T-helper 1 cell treated with Interleukin-12 subunit alpha and Interleukin-12 subunit beta and Interleukin-4 antibody, amounts not matched to agents 30 μg/mL and 1 μg/mL, for 36 hours (primary cell): Measurements from ENCODE around the gene FTO.
A peak's percentile ranks its signal among the peaks of the same experiment; 100 is the strongest.

Experiments used
- H3K27ac Mint-ChIP-seq: one replicate; pipeline ENCODE4 v1.8.0; 2021; ENCODE audit warnings: mild to moderate bottlenecking, mixed read lengths
- H3K27me3 Mint-ChIP-seq: one replicate; pipeline ENCODE4 v1.8.0; 2021; ENCODE audit warnings: low read depth, mixed read lengths
- H3K36me3 Mint-ChIP-seq: one replicate; pipeline ENCODE4 v1.8.0; 2021; ENCODE audit warnings: low read depth, mixed read lengths
- H3K4me1 Mint-ChIP-seq: one replicate; pipeline ENCODE4 v1.8.0; 2021; ENCODE audit warnings: low read depth, mixed read lengths
- H3K4me3 Mint-ChIP-seq: one replicate; pipeline ENCODE4 v1.8.0; 2021; ENCODE audit warnings: mild to moderate bottlenecking, moderate library complexity, mixed read lengths
- H3K9me3 Mint-ChIP-seq: one replicate; pipeline ENCODE4 v1.8.0; 2021; ENCODE audit warnings: mixed read lengths

The FTO gene

GRCh38 chr16:54110016-54110981, 406.3 kb downstream of the FTO start:
- Mint-ChIP-seq H3K36me3 (peaks cover 7% of the 10 kb centered on the region), H3K9me3 (no peaks in the 10 kb centered on the region), H3K4me3 (no peak overlapping the region), H3K27ac (no peak overlapping the region), H3K4me1 (no peaks in the 10 kb centered on the region), H3K27me3 (no peaks in the 10 kb centered on the region)

DNA sequence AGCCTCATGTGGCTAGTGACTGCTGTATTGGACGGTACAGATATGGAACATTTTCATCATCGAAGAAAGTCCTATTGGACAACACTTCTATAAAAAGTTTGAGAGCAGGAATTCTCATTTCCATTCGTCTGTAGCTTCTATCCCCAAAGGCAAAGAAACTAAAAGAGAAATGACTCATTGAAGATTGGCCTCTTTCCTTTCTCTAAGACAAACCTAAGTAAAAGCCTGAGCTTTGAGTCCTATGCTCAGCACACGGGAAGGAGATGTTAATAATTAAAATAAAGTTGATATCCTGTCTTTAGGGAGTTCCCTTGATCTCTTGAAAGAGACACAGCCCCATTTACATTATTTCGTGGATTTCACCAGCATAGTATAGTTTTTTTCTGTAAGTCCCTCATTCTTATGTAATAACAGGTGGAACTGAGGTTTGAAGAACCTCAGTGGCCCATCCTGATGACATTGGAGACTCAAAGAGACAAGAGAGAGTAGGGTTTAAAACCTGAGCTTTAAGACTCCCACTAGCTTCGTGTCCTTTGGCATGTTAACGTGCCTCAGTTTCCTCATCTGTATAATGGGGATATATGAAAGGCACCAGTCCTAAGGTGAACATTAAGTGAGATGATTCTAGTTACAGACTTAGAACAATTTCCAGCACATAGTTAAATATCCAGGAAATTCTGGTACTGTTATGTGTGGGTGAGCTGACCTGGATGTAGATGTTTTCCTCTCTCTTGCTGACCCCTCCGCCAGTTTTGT, 408.7 kb downstream of the FTO start:
- H3K9me3 Mint-ChIP-seq = no peaks in the 10 kb centered on the region
- H3K4me1 Mint-ChIP-seq = no peaks in the 10 kb centered on the region
- H3K27me3 Mint-ChIP-seq = no peaks in the 10 kb centered on the region
- no peak overlapping the region for H3K27ac Mint-ChIP-seq
- H3K36me3 Mint-ChIP-seq = peaks cover 7% of the 10 kb centered on the region
- H3K4me3 Mint-ChIP-seq = no peak overlapping the region

DNA sequence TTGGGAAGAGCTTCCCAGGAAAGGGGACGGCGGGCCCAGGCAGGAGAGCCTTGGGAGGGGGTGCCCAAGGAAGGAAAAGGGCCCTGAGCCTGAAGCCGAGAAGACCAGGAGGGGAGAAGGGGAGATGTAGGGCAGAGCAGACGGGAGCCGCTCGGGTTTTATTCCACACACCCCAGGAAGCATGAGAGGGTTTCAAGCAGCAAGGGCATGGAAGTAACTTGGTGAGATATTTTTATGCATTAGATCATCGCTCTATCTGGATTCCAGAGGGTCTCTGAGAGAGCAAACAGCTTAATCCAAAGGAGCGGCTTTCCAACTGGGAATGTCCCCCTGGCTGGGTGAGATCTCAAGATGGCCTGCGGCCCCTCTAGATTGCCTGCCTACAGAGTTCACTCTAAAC, 411.6 kb downstream of the FTO start:
- no peak overlapping the region for H3K4me3 Mint-ChIP-seq
- H3K9me3 Mint-ChIP-seq = no peaks in the 10 kb centered on the region
- peaks cover 7% of the 10 kb centered on the region for H3K36me3 Mint-ChIP-seq
- H3K27me3 Mint-ChIP-seq = no peaks in the 10 kb centered on the region
- H3K4me1 Mint-ChIP-seq = no peaks in the 10 kb centered on the region
- H3K27ac Mint-ChIP-seq = no peak overlapping the region

- Mint-ChIP-seq H3K27me3 (no peaks in the 10 kb centered on the region), H3K4me1 (no peaks in the 10 kb centered on the region), H3K4me3 (no peak overlapping the region), H3K36me3 (peaks cover 7% of the 10 kb centered on the region), H3K9me3 (no peaks in the 10 kb centered on the region), H3K27ac (no peak overlapping the region)
These were observed 412.2 kb downstream of the FTO start for GRCh38 chr16:54116124-54116655.

- Mint-ChIP-seq H3K36me3 (peaks cover 1% of the 10 kb centered on the region), H3K27ac (no peak overlapping the region), H3K27me3 (no peaks in the 10 kb centered on the region), H3K4me1 (peaks cover 4% of the 10 kb centered on the region), H3K4me3 (no peak overlapping the region), H3K9me3 (no peaks in the 10 kb centered on the region)
These were observed 414.9 kb downstream of the FTO start for GRCh38 chr16:54118846-54119245.

- no peaks in the 10 kb centered on the region for H3K27me3 Mint-ChIP-seq
- H3K4me1 Mint-ChIP-seq = peaks cover 5% of the 10 kb centered on the region
- H3K4me3 Mint-ChIP-seq = no peak overlapping the region
- no peaks in the 10 kb centered on the region for H3K9me3 Mint-ChIP-seq
- H3K27ac Mint-ChIP-seq = no peak overlapping the region
- no peaks in the 10 kb centered on the region for H3K36me3 Mint-ChIP-seq
These were observed 417.0 kb downstream of the FTO start for GRCh38 chr16:54120846-54121480.

DNA sequence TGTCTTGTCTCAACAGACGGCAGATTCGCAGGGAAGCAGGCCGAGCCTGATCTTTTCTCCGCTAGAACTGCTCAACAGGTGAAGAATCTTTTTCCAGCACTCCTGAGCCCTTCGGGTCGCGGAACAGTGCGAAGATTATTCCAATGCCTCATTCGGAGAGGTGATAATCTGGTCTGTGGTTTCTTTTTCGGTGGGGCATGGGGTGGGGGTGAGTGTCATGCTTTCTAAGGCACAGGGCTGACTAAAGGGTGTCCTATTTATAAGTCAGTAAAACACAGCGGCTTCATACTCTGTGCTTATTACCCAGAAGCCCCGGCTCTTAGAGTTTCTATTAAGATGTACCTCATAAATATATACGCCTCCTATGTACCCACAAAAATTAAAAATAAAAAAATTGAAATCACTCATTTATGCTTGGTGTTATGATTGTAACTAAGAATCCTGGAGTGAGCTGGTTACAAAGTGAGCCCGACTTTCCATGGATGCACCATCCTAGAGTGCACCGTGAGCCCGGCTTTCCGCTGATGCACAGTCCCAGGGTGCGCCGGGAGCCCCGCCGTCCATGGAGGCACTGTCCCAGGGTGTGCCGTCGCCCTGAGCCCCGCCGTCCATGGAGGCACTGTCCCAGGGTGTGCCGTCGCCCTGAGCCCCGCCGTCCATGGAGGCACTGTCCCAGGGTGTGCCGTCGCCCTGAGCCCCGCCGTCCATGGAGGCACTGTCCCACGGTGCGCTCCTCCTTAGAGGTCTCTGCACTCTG, 417.8 kb downstream of the FTO start:
- Mint-ChIP-seq H3K9me3 (no peaks in the 10 kb centered on the region), H3K27ac (no peak overlapping the region), H3K4me1 (peaks cover 7% of the 10 kb centered on the region), H3K4me3 (no peak overlapping the region), H3K27me3 (no peaks in the 10 kb centered on the region), H3K36me3 (no peaks in the 10 kb centered on the region)

DNA sequence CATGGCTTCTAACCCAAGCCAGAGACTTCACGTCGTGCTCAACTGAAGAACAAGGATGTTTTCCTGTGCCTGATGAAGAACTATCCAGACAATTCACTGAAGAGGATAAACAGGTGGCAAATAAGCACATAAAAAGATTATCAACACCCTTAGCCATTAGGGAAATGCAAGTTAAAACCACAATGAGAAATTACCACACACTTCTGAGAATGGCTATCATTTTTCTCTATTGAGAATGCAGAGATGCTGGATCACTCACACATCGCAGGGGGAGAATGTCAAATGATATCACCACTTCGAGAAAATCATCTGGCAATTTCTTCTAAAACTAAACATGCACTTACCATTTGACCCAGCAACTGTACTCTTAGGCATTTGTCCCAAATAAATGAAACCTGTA, 419.8 kb downstream of the FTO start:
- peaks cover 11% of the 10 kb centered on the region for H3K4me1 Mint-ChIP-seq

GRCh38 chr16:54125751-54126655, 422.0 kb downstream of the FTO start:
- Mint-ChIP-seq H3K27ac (no peak overlapping the region), H3K27me3 (no peaks in the 10 kb centered on the region), H3K9me3 (no peaks in the 10 kb centered on the region), H3K36me3 (no peaks in the 10 kb centered on the region), H3K4me3 (no peak overlapping the region), H3K4me1 (peaks cover 11% of the 10 kb centered on the region)

More for the DNA sequence above, 419.8 kb downstream of the FTO start:
- H3K36me3 Mint-ChIP-seq = no peaks in the 10 kb centered on the region
- H3K4me3 Mint-ChIP-seq = no peak overlapping the region
- no peak overlapping the region for H3K27ac Mint-ChIP-seq
- no peaks in the 10 kb centered on the region for H3K27me3 Mint-ChIP-seq
- no peaks in the 10 kb centered on the region for H3K9me3 Mint-ChIP-seq

GRCh38 chr16:54126907-54127306, 423.0 kb downstream of the FTO start:
- no peaks in the 10 kb centered on the region for H3K9me3 Mint-ChIP-seq
- no peaks in the 10 kb centered on the region for H3K27me3 Mint-ChIP-seq
- no peaks in the 10 kb centered on the region for H3K36me3 Mint-ChIP-seq
- peaks cover 11% of the 10 kb centered on the region for H3K4me1 Mint-ChIP-seq
- peak overlapping the region; percentile 61 for H3K4me3 Mint-ChIP-seq
- H3K27ac Mint-ChIP-seq = no peak overlapping the region

DNA sequence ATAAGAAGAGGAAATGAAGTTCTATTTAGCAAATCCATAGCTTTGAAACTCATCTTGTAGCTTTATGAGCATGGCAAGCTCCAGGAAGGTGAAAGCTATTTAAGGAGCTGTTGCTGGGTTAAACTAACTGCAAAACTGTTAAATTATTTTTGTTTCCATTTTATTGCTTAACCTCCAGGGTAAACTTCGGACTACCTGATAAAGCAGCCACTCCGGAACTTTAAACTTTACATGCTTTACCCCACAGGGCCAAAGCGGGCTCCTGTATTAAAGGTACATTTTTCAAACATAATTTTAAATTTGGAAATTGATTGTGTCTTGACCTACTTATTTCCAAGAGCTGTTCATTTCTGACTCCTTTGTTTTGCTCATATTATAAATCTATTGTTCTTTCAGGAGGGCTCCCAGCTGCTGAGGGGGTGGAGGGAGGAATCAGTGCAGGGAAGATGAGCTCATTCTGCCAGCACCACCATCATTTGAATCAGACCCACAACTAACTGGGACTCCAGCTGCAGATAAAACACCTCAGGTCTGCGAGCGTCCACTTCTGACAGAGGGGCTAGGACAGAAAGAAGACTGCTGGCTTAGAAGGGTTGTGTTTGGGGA, 424.8 kb downstream of the FTO start:
- no peaks in the 10 kb centered on the region for H3K27me3 Mint-ChIP-seq
- no peak overlapping the region for H3K27ac Mint-ChIP-seq
- H3K9me3 Mint-ChIP-seq = no peaks in the 10 kb centered on the region
- H3K36me3 Mint-ChIP-seq = no peaks in the 10 kb centered on the region
- H3K4me1 Mint-ChIP-seq = peaks cover 7% of the 10 kb centered on the region
- H3K4me3 Mint-ChIP-seq = no peak overlapping the region

DNA sequence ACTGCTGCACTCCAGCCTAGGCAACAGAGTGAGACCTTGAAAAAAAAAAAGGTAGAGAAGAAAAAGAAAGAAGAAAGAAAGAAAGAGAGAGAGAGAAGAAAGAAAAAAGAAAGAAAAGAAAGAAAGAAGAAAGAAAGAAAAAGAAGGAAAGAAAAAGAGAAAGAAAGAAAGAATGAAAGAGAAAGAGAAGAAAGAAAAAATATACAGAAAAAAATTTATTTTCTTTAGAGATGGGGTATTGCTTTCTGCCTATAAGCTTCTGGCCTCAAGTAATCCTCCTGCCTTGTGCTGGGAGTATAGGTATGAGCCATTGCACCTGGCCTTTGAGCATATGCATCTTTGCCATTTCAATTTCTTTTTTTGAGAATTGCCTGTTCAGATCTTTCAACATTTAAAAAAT, 425.9 kb downstream of the FTO start:
- Mint-ChIP-seq H3K4me1 (peaks cover 7% of the 10 kb centered on the region), H3K27me3 (no peaks in the 10 kb centered on the region), H3K4me3 (no peak overlapping the region), H3K27ac (no peak overlapping the region), H3K36me3 (no peaks in the 10 kb centered on the region), H3K9me3 (no peaks in the 10 kb centered on the region)
